Astrocyte of the spinal cord (primary cell): Measurements from ENCODE around the gene FIG4.
"Not testable (repeated sequence)": the region's sequence is repeated elsewhere in the genome, so short reads cannot be mapped to it uniquely, and the experiment has no call there.

Source experiments
- DNase-seq: peaks from one replicate; pipeline ENCODE4 v3.0.0; 2011; ENCODE audit warnings: low read depth, low spot score
- H3K4me3 ChIP-seq: 2 replicates; pipeline ENCODE4 v1.5.1; 2011; ENCODE audit warnings: low read depth, mild to moderate bottlenecking, low read length, moderate library complexity
- CTCF ChIP-seq: IDR thresholded peaks from 2 replicates; pipeline ENCODE4 v1.5.1; 2012; ENCODE audit warnings: low read depth, mild to moderate bottlenecking, low read length, inconsistent platforms
- in situ Hi-C: cut with HindIII; loops from 2 replicates; pipeline ENCODE4 v1.10.0; 2017; ENCODE audit warnings: low sequenced_read_pairs

Gene FIG4

GRCh38 chr6:109815054-109815453, 124.0 kb downstream of the FIG4 start:
- in situ Hi-C loops: no loop called here
- TF ChIP-seq CTCF: no peak
- no peak for DNase-seq
- no peak overlapping the region for H3K4me3 ChIP-seq

DNA sequence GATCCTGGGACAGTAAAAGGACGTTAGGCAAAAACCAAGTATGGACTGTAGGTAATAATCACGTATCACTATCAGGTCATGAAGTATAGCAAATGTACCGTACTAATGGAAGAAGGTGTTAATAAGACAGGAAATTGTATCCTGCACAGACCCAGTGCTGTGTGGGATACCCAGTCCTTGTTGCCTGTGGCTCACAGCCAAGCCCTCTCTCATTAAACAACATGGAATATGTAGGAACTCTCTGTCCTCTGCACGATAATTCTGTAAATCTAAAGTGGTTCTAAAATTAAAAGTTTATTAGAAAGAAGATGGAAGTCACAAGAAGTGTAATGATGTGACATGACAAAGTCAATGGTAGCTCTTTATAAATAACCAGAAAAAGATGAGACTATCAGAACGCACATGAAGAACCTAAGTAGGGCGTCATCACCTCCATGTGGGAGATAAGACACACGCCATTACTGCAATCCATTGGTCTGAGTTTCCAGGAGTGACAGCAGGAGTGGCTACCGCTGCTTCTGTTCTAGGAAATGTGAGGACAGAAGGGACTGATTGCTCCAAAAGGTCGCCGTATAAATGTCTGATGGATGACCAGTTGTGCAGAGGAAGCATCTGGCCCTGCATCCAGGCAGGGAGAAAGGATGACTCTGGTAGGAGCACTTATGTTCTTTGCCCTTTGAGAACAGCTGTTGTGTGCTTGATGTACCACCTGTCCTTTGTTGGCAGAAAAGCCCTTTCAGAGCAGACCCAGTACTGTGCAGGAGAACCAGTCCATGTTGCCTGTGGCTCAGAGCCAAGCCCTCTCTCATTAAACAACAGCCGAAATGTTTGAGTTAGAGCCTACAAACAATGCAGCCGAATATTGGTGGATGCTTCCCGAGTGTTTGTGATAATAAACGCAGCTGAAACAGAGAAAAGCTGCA, 125.6 kb downstream of the FIG4 start:
- in situ Hi-C loops: no loop called here
- no peak for TF ChIP-seq CTCF
- no peak for DNase-seq
- H3K4me3 ChIP-seq: no peak overlapping the region

DNA sequence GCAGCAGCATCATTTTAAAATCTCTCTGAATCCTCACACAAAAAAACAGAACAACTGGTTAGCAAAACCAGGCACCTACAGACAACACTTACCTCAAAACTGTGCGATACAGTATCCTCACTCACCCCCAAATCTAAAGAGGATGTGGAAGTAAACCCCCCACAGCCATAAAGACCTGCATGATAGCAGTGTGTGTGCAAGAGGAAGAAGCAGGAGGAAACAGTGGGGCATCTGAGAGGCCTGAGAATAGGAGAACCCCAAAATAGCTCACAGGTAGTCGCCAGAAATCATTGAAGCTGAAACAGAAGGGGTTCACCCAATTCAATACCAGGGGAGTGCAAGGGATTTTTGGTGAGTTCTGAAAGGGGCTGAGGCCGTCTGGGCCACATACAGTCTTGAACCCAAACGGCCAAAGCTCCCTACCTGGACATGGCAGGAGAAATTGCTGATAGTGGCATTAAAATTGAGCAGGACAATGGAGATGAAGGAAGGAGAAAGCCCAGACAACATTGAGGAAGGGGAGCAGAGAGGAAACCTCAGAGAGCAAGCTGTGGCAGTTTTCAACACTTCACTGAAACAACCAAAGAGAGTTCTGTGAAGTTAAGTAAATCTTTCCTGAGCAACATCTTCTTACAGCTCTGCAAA, 129.7 kb downstream of the FIG4 start:
- DNase-seq: no peak
- in situ Hi-C loops: no loop called here
- TF ChIP-seq CTCF: no peak
- H3K4me3 ChIP-seq: no peak overlapping the region

GRCh38 chr6:109821428-109821827, 130.3 kb downstream of the FIG4 start:
- no peak for TF ChIP-seq CTCF
- no peak for DNase-seq
- in situ Hi-C loops: no loop called here
- H3K4me3 ChIP-seq: no peak overlapping the region

DNA sequence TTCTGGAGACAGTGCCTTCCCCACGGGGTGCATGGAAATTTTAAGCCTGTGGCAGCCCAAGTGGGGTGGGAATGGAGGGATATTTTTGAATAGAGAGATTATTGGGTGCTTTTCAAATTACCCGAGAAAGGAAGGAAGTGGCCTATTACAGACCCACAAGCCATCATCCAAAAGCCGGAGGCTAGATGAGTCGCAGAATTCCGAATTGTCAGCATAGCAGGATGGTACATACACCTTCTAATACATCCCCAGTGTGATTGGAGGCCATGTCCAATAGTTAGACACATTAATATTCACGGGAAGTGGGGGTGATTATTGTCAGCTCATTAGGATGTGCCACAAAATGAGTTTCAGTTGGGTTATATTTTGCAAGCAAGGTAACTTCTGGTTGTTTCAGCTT, 133.0 kb downstream of the FIG4 start:
- no peak for DNase-seq
- in situ Hi-C loops: no loop called here
- TF ChIP-seq CTCF: no peak
- no peak overlapping the region for H3K4me3 ChIP-seq

GRCh38 chr6:109826551-109826950, 135.5 kb downstream of the FIG4 start:
- DNase-seq: no peak
- H3K4me3 ChIP-seq: no peak overlapping the region
- in situ Hi-C loops: no loop called here
- TF ChIP-seq CTCF: no peak

DNA sequence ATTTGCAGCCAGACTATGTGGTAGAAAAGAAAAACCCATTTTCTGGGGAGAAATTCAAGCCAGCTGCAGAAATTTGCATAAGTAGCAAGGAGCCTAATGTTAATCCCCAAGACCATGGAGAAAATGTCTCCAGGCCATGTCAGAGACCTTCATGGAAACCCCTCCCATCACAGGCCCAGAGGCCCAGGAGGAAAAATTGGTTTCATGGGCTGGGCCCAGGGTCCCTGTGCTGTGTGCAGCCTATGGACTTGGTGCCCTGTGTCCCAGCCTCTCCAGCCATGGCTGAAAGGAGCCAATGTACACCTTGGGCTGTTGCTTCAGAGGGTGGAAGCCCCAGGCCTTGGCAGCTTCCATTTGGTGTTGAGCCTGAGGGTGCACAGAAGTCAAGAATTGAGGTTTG, 140.3 kb downstream of the FIG4 start:
- DNase-seq, in situ Hi-C loops, H3K4me3 ChIP-seq: not testable (repeated sequence)
